HEK293T (cell line): ENCODE results near the gene ZMIZ2.

ENCODE experiments used
- FOXM1 ChIP-seq: fragments of 450-650 bp; IDR thresholded peaks from 2 replicates; pipeline ENCODE4 v1.6.1; 2017; ENCODE audit warnings: mild to moderate bottlenecking, borderline replicate concordance
- NFRKB ChIP-seq: fragments of 450-650 bp; IDR thresholded peaks from 2 replicates; pipeline ENCODE4 v1.6.1; 2016; ENCODE audit warnings: mild to moderate bottlenecking, moderate library complexity
- SP1 ChIP-seq: fragments of 450-650 bp; IDR thresholded peaks from 2 replicates; pipeline ENCODE4 v1.6.1; 2017

GRCh38 chr7:44729949-44730590 lies 18.6 kb upstream of the ZMIZ2 start:
- no peak for TF ChIP-seq SP1
- no peak for TF ChIP-seq FOXM1
- no peak for TF ChIP-seq NFRKB
